Spleen (tissue), 7 donors: ENCODE data around the gene IL17B.

ENCODE experiments used
- POLR2A ChIP-seq, 3 donors: fragments of 450-650 bp; IDR thresholded peaks; one replicate each; pipeline ENCODE4 v1.5.1; 2017; ENCODE audit warnings: antibody characterized with exemption in 3 of 3, mild to moderate bottlenecking in 1 of 3
- TF ChIP-seq, protein P1 (sequence below), 11 experiments: fragments of 200-600 bp in 7 of 11; fragments of 450-650 bp in 4 of 11; sonication (generic) in 4 of 11; IDR thresholded peaks in 8 of 11; conservative IDR thresholded peaks in 3 of 11; 1 replicate in 7 of 11; 2 replicates in 4 of 11; pipeline versions ENCODE4 v1.4.0 to v1.8.0; 2016 to 2021; ENCODE audit warnings: antibody characterized with exemption in 11 of 11, inconsistent platforms in 4 of 11, mild to moderate bottlenecking in 1 of 11
- donor health status: DM: no; HTN: no; CAD: no; lungs with moderate emphysema.
- donor health status: DM: no; HTN: no; CAD: no.
- donor health status: DM: no; HTN: no; CAD: no.

DNA sequence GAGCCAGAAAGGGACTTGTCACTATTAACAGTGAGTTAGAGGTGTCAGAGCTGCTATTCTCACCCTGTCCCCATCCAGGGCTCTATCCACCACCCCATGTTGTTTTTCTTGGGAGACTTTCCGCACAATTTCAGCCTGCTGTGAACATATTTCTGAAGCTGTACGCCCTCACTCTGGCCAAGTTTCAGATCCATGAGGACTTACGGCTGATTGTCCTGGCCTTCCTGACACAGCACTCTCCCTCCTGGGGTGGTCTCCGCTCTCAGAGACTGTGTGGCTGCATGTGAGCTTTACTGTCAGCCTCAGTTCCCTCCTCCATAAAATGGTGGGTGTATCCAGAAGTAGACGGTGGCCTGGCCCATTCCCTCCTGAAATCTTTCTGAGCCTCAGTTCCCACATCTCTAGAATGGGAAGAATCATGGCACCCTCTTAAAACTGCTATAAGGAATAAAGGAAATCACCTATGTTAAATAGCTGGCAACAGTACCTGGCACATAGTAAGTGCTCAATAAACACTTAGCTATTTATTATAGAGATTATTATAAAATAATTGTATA, 804 bp upstream of the IL17B start:
- TF ChIP-seq, protein P1, sequence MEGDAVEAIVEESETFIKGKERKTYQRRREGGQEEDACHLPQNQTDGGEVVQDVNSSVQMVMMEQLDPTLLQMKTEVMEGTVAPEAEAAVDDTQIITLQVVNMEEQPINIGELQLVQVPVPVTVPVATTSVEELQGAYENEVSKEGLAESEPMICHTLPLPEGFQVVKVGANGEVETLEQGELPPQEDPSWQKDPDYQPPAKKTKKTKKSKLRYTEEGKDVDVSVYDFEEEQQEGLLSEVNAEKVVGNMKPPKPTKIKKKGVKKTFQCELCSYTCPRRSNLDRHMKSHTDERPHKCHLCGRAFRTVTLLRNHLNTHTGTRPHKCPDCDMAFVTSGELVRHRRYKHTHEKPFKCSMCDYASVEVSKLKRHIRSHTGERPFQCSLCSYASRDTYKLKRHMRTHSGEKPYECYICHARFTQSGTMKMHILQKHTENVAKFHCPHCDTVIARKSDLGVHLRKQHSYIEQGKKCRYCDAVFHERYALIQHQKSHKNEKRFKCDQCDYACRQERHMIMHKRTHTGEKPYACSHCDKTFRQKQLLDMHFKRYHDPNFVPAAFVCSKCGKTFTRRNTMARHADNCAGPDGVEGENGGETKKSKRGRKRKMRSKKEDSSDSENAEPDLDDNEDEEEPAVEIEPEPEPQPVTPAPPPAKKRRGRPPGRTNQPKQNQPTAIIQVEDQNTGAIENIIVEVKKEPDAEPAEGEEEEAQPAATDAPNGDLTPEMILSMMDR (IDR thresholded peaks at IDR 0.05 in 8 of 11, conservative IDR thresholded peaks at IDR 0.05 in 3 of 11), result no peak
- no peak for TF ChIP-seq POLR2A (IDR thresholded peaks at IDR 0.05)
